Measurements from ENCODE around the gene TYR.
"Not testable (repeated sequence)": the region's sequence is repeated elsewhere in the genome, so short reads cannot be mapped to it uniquely, and the experiment has no call there.

DNA sequence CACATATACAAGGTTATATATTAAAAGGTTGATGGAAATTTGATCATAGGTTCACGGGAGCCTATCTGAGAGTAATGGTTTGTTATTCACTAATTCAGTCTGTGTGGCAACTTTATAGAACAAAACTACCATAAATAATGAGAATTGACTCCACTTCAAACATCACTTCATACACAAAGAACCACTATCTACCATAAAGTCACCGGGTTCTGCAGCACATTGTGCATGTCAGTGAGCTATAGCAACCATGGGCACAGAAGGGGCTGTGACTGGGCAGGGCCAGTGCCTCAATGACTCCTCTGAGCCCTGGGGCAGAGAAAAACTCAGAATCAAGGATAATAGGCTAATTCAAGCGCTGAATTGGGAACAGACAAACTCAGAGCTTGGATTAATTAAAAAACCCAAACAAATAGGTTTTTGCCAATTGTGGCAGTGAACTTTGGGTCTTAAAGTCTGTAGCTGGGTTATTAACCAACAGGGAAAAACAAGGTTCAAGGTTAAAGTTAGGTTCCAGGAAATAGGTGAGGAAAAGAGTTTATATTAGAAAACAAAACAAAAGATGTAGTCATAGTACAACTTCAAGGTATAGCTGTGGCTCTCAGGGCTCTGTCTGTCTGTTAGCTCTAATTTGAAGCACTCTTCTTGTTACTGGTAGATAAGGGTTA, 131.8 kb downstream of the TYR start:
- TF ChIP-seq, protein P1, sequence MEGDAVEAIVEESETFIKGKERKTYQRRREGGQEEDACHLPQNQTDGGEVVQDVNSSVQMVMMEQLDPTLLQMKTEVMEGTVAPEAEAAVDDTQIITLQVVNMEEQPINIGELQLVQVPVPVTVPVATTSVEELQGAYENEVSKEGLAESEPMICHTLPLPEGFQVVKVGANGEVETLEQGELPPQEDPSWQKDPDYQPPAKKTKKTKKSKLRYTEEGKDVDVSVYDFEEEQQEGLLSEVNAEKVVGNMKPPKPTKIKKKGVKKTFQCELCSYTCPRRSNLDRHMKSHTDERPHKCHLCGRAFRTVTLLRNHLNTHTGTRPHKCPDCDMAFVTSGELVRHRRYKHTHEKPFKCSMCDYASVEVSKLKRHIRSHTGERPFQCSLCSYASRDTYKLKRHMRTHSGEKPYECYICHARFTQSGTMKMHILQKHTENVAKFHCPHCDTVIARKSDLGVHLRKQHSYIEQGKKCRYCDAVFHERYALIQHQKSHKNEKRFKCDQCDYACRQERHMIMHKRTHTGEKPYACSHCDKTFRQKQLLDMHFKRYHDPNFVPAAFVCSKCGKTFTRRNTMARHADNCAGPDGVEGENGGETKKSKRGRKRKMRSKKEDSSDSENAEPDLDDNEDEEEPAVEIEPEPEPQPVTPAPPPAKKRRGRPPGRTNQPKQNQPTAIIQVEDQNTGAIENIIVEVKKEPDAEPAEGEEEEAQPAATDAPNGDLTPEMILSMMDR (conservative IDR thresholded peaks at IDR 0.05 in 1 of 2, IDR thresholded peaks at IDR 0.05 in 1 of 2; ENCODE audit: low read depth in 1 of 2, low read length in 2 of 2), result not testable (repeated sequence)
- not testable (repeated sequence) for TF ChIP-seq EZH2 (IDR thresholded peaks at IDR 0.05; ENCODE audit: low read length, missing control alignments)
